Measurements from ENCODE around the gene NUP210. TPM values are rescaled to one million over a fixed set of nuclear protein-coding genes. Genes with fewer than 3 reads are reported as not detected.
A peak's percentile ranks its signal among the peaks of the same experiment; 100 is the strongest.

NUP210 gene
- total RNA-seq, 1 donor from 2014 or later, result 3.0 TPM

DNA sequence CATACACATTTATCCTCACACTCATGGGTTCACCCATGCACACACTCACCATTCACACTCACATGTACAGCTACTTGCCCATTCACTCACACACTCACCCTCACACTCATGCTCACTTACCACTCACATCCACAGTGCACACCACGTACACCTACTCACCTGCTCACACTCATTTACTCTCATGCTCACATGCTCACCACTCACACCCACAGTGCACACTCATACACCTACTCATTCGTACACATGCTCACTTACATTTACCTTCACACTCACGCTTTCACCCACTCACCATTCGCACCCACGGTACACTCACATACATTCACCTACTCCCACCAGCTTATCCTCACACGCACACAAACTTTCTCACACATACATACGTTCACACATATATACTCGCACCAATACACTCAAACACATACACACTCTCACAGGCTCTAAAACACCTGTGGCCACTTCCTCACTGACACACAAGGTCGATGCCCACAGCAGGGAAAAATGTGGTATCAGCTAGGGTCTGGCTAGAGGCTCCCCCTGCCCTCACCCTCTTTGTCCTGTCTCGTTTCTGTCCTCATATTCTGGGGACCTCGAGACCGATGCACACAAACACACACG lies 46.0 kb downstream of the NUP210 start:
- DNase-seq (ENCODE audit: low spot score), result no peak
- Mint-ChIP-seq H3K4me1 (ENCODE audit: unreplicated experiment) (no peaks in the 10 kb centered on the region), H3K9me3 (ENCODE audit: unreplicated experiment) (no peaks in the 10 kb centered on the region), H3K4me3 (ENCODE audit: unreplicated experiment) (no peak overlapping the region), H3K27ac (ENCODE audit: unreplicated experiment) (no peak overlapping the region), H3K36me3 (ENCODE audit: low read depth, unreplicated experiment) (peaks cover 6% of the 10 kb centered on the region), H3K27me3 (ENCODE audit: unreplicated experiment) (peaks cover 7% of the 10 kb centered on the region)
- TF ChIP-seq, protein P1, sequence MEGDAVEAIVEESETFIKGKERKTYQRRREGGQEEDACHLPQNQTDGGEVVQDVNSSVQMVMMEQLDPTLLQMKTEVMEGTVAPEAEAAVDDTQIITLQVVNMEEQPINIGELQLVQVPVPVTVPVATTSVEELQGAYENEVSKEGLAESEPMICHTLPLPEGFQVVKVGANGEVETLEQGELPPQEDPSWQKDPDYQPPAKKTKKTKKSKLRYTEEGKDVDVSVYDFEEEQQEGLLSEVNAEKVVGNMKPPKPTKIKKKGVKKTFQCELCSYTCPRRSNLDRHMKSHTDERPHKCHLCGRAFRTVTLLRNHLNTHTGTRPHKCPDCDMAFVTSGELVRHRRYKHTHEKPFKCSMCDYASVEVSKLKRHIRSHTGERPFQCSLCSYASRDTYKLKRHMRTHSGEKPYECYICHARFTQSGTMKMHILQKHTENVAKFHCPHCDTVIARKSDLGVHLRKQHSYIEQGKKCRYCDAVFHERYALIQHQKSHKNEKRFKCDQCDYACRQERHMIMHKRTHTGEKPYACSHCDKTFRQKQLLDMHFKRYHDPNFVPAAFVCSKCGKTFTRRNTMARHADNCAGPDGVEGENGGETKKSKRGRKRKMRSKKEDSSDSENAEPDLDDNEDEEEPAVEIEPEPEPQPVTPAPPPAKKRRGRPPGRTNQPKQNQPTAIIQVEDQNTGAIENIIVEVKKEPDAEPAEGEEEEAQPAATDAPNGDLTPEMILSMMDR (IDR thresholded peaks at IDR 0.05; ENCODE audit: unreplicated experiment), result no peak

DNA sequence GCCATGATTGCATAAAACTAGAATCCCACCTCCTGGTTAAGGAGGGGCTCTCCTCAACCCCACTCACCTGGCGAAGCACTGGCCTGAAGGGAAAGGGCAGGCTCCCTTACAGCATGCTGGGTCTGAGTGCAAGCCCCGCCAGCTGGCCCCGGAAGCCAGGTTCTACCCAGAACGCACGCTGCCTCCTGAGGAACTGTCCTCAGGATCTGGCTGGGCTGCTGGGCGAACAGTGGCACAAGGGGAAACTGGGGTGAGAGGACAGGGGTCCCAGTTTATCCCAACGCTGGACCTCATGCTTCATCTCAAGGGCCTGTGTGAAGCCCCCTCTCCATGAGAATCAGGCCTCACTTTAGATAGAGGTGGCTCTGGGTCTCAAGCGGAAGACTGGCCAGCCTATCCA lies 47.5 kb downstream of the NUP210 start:
- H3K27ac Mint-ChIP-seq (ENCODE audit: unreplicated experiment), result no peak overlapping the region
- no peak overlapping the region for H3K4me3 Mint-ChIP-seq (ENCODE audit: unreplicated experiment)
- no peak for DNase-seq (ENCODE audit: low spot score)

DNA sequence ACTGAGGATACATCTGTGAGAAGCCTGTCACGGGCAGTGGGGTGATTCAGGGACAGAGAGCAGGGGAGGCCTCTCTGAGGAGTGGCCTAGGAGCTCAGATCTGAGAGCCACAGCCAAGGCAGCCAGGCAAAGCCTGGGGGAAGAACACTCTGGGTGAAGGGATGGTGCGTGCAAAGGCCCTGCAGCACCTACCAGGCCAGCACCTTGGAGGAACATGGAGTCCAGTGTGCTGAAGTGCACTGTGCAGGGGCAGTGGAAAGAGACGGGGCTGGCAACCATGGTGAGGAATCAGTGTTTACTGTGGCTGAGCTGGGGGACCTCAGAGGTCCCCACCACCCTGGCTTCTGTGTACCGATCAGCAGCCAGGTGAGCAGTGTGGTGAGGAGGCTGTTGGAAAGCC lies 48.0 kb downstream of the NUP210 start:
- Mint-ChIP-seq H3K27ac (ENCODE audit: unreplicated experiment) (no peak overlapping the region), H3K4me1 (ENCODE audit: unreplicated experiment) (no peaks in the 10 kb centered on the region)

More for the DNA sequence above, 47.5 kb downstream of the NUP210 start:
- Mint-ChIP-seq H3K36me3 (ENCODE audit: low read depth, unreplicated experiment) (no peaks in the 10 kb centered on the region), H3K27me3 (ENCODE audit: unreplicated experiment) (peaks cover 2% of the 10 kb centered on the region), H3K4me1 (ENCODE audit: unreplicated experiment) (no peaks in the 10 kb centered on the region), H3K9me3 (ENCODE audit: unreplicated experiment) (no peaks in the 10 kb centered on the region)
- TF ChIP-seq, protein P1 (IDR thresholded peaks at IDR 0.05; ENCODE audit: unreplicated experiment), result no peak

DNA sequence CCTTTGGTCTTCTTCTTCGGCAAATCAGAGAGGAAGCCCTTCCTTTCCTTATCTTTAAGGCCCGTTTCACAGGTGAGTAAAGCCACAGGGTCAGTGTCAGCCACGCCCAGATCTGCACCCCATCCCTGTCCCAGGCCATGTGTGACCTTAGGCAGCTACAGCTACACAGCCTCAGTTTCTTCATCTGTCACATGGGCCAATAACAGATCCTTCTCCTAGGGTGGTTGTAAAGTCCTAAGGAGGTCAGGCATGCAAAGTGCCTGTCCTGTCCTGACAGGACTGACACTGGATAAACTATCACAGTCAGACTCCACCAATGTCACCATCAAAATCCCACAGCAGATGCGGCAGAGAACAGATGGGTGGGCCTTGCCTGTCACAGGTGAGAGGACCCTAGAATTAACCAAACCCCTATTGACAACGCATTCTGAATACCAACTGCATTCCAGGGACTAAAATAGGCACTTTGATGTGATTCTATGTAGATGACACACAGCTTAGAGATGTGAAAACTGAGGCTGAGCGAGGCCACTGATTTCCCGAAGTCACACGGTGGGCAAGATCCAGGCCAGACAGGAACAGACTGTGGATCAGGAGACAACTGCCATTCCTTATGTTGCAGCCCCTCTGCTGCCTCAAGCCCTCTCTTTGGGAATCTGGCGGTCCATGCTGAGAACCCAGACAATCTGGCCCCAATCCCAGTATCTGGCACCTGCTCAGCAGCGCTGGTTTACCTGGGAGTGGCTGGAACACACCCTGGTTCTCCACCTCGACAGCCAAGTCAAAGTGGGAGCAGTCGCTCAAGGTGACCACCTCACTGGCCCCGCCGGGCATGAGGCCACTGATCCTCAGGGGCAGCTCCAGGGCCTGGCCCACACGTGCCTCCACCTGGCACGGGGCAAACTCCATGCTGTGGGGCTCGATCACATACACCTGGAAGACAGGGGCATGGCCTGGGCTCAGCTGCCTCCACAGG lies 48.7 kb downstream of the NUP210 start:
- Mint-ChIP-seq H3K9me3 (ENCODE audit: unreplicated experiment) (no peaks in the 10 kb centered on the region), H3K4me1 (ENCODE audit: unreplicated experiment) (no peaks in the 10 kb centered on the region), H3K4me3 (ENCODE audit: unreplicated experiment) (no peak overlapping the region), H3K27ac (ENCODE audit: unreplicated experiment) (peak overlapping the region; percentile 14), H3K36me3 (ENCODE audit: low read depth, unreplicated experiment) (no peaks in the 10 kb centered on the region), H3K27me3 (ENCODE audit: unreplicated experiment) (peaks cover 2% of the 10 kb centered on the region)
- DNase-seq (ENCODE audit: low spot score), result no peak
- TF ChIP-seq, protein P1 (IDR thresholded peaks at IDR 0.05; ENCODE audit: unreplicated experiment), result no peak

More for the DNA sequence above, 48.0 kb downstream of the NUP210 start:
- H3K4me3 Mint-ChIP-seq (ENCODE audit: unreplicated experiment), result no peak overlapping the region
- no peaks in the 10 kb centered on the region for H3K9me3 Mint-ChIP-seq (ENCODE audit: unreplicated experiment)
- H3K27me3 Mint-ChIP-seq (ENCODE audit: unreplicated experiment), result peaks cover 2% of the 10 kb centered on the region
- no peak for DNase-seq (ENCODE audit: low spot score)
- TF ChIP-seq, protein P1 (IDR thresholded peaks at IDR 0.05; ENCODE audit: unreplicated experiment), result no peak
- no peaks in the 10 kb centered on the region for H3K36me3 Mint-ChIP-seq (ENCODE audit: low read depth, unreplicated experiment)

DNA sequence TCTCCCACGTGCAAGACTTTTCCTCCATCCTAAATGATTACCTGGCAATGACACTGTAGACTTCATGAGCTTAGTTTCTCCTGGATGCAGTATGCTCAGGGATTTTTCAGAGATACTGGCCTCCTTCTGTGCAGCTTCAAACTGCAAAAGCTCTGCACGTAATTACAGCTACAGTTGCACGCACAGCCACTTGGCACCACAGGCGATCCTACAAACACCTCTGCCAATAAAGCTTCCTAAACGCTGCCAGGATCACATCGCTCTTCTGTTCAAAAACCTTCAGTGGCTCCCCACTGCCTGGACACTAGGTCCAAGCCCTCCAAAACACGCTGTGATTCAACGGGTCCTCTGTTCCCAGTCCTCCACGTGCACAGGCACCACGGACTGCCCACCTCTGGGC lies 49.5 kb downstream of the NUP210 start:
- Mint-ChIP-seq H3K4me1 (ENCODE audit: unreplicated experiment) (no peaks in the 10 kb centered on the region), H3K27me3 (ENCODE audit: unreplicated experiment) (peaks cover 2% of the 10 kb centered on the region), H3K36me3 (ENCODE audit: low read depth, unreplicated experiment) (no peaks in the 10 kb centered on the region)

More for the DNA sequence above, 49.5 kb downstream of the NUP210 start:
- H3K27ac Mint-ChIP-seq (ENCODE audit: unreplicated experiment), result no peak overlapping the region
- TF ChIP-seq, protein P1 (IDR thresholded peaks at IDR 0.05; ENCODE audit: unreplicated experiment), result no peak
- H3K9me3 Mint-ChIP-seq (ENCODE audit: unreplicated experiment), result no peaks in the 10 kb centered on the region
- no peak overlapping the region for H3K4me3 Mint-ChIP-seq (ENCODE audit: unreplicated experiment)
- no peak for DNase-seq (ENCODE audit: low spot score)
